ENCODE data around the gene ACSM6. TPM values are rescaled to one million over a fixed set of nuclear protein-coding genes. Genes with fewer than 3 reads are reported as not detected.

The ACSM6 gene
- total and polyA plus RNA-seq, 9 donors = 0.12 TPM; not detected in 8

Other genes starting within 250 kb of the ACSM6 start
- gene CYP2C8, start 124.7 kb upstream of the ACSM6 start, total RNA-seq = 0.13 TPM
- gene CYP2C8, start 124.7 kb upstream of the ACSM6 start, polyA plus RNA-seq (ENCODE audit: insufficient read depth in 1 of 8, insufficient read length in 8 of 8, low replicate concordance in 1 of 8) = 1 to 10 TPM in 1 of 8 donors, under 1 TPM in 7; 0.15 to 1.0 (median 0.45) TPM
- gene PDLIM1, start 96.8 kb downstream of the ACSM6 start, total RNA-seq = 6.1 TPM
- 10 to 100 TPM; 34.2 to 76.7 (median 54.0) TPM for gene PDLIM1, start 96.8 kb downstream of the ACSM6 start, polyA plus RNA-seq (ENCODE audit: insufficient read depth in 1 of 8, insufficient read length in 8 of 8, low replicate concordance in 1 of 8)

Measured in muscle of leg (tissue), 9 donors.